Endothelial cell of umbilical vein (primary cell): ENCODE data around the gene GAL3ST3. TPM values are rescaled to one million over a fixed set of nuclear protein-coding genes. Genes with fewer than 3 reads are reported as not detected.

Experiments used
- BruUV-seq: library from RNA; stranded (reverse); fragments of 400-500 nt; replicated peaks from 2 replicates; lab custom pipeline; 2021; lab: Mats Ljungman, UMichigan
- CTCF ChIA-PET: fragments of 300-600, 350-600 bp; sonication (Branson Sonifier 250); formaldehyde crosslinking; loops from one replicate; lab custom pipeline; 2021; ENCODE audit warnings: antibody characterized with exemption, inconsistent platforms; lab: Charles Lee
- POLR2A ChIA-PET: fragments of 300-600, 350-600 bp; sonication (Branson Sonifier 250); formaldehyde crosslinking; loops from one replicate; lab custom pipeline; 2021; ENCODE audit warnings: antibody characterized with exemption, inconsistent platforms; lab: Charles Lee
- DNase-seq: peaks from one replicate; pipeline ENCODE4 v3.0.0-alpha.2; 2011; ENCODE audit warnings: low read depth, low spot score
- FAIRE-seq: peaks from 2 replicates; lab custom pipeline; 2011; peaks lifted over from hg19 to GRCh38; lab: Jason Lieb, UNC
- H2AFZ ChIP-seq: 2 replicates; pipeline ENCODE4 v1.6.0; 2012; ENCODE audit warnings: low read depth, low read length, control low read depth, inconsistent platforms
- H3K27ac ChIP-seq: 2 replicates; pipeline ENCODE4 v1.5.1; 2011; ENCODE audit warnings: low read depth, mild to moderate bottlenecking, control low read depth, low read length, moderate library complexity; ENCODE audit not compliant: insufficient read depth
- H3K27me3 ChIP-seq, 2 experiments: 2 replicates each; pipeline versions ENCODE4 v1.6.0 to v1.6.1; 2011; ENCODE audit warnings: low read length in 2 of 2, mixed read lengths in 1 of 2; ENCODE audit not compliant: control insufficient read depth in 2 of 2, insufficient read depth in 2 of 2
- H3K36me3 ChIP-seq, 2 experiments: 2 replicates in 1 of 2; 3 replicates in 1 of 2; pipeline ENCODE4 v1.5.1; 2011; ENCODE audit warnings: low read length in 2 of 2, mild to moderate bottlenecking in 1 of 2, moderate library complexity in 1 of 2; ENCODE audit not compliant: control insufficient read depth in 2 of 2, insufficient read depth in 2 of 2; ENCODE audit errors: extremely low read depth in 1 of 2
- H3K4me1 ChIP-seq: 3 replicates; pipeline ENCODE4 v1.5.1; 2011; ENCODE audit warnings: mild to moderate bottlenecking, low read length; ENCODE audit not compliant: control insufficient read depth, insufficient read depth; ENCODE audit errors: extremely low read depth
- H3K4me2 ChIP-seq: 2 replicates; pipeline ENCODE4 v1.6.1; 2011; ENCODE audit warnings: low read length, control low read depth, mixed read lengths; ENCODE audit not compliant: insufficient read depth
- H3K4me3 ChIP-seq, 3 experiments: fragments of 200-600 bp in 1 of 3; sonication (generic), shearing (Covaris generic) in 1 of 3; replicated peaks in 1 of 3; 2 replicates each; pipeline ENCODE4 v1.5.1; 2011 to 2016; ENCODE audit warnings: control low read depth in 3 of 3, low read length in 3 of 3, mild to moderate bottlenecking in 2 of 3, inconsistent platforms in 1 of 3, low read depth in 1 of 3, moderate library complexity in 1 of 3; ENCODE audit not compliant: insufficient read depth in 1 of 3
- H3K79me2 ChIP-seq: 2 replicates; pipeline ENCODE4 v1.6.0; 2012; ENCODE audit warnings: low read length, inconsistent platforms; ENCODE audit not compliant: control insufficient read depth, insufficient read depth
- H3K9ac ChIP-seq: replicated peaks from 2 replicates; pipeline ENCODE3; 2011; ENCODE audit warnings: low read length, control low read depth; ENCODE audit not compliant: insufficient read depth; ENCODE audit errors: extremely low read depth
- H3K9me1 ChIP-seq: replicated peaks from 3 replicates; pipeline ENCODE4 v1.6.0; 2011; ENCODE audit warnings: mild to moderate bottlenecking, low read length; ENCODE audit not compliant: control insufficient read depth, insufficient read depth; ENCODE audit errors: extremely low read depth
- H3K9me3 ChIP-seq: replicated peaks from 2 replicates; pipeline ENCODE4 v1.5.1; 2012; ENCODE audit warnings: low read length, inconsistent platforms; ENCODE audit not compliant: control insufficient read depth, insufficient read depth
- H4K20me1 ChIP-seq: replicated peaks from 2 replicates; pipeline ENCODE3; 2011; ENCODE audit warnings: mild to moderate bottlenecking, low read length; ENCODE audit not compliant: control insufficient read depth, insufficient read depth; ENCODE audit errors: extremely low read depth
- CTCF ChIP-seq, 2 donors: IDR thresholded peaks; 1 replicate in 1 of 2; 2 replicates in 1 of 2; pipeline ENCODE4 v1.5.1; 2011; ENCODE audit warnings: low read length in 2 of 2, mild to moderate bottlenecking in 2 of 2, moderate library complexity in 2 of 2, control low read depth in 1 of 2, inconsistent platforms in 1 of 2, low read depth in 1 of 2; ENCODE audit not compliant: insufficient read depth in 1 of 2; ENCODE audit errors: extremely low read depth in 1 of 2
- EZH2 ChIP-seq: IDR thresholded peaks from 2 replicates; pipeline ENCODE4 v1.6.1; 2012; ENCODE audit warnings: borderline replicate concordance, low read depth, mild to moderate bottlenecking, moderate library complexity, low read length, inconsistent platforms; ENCODE audit not compliant: severe bottlenecking
- FOS ChIP-seq: IDR thresholded peaks from 2 replicates; pipeline ENCODE4 v1.6.1; 2011; ENCODE audit warnings: mild to moderate bottlenecking, low read length, moderate library complexity, borderline replicate concordance; ENCODE audit not compliant: insufficient read depth
- GATA2 ChIP-seq: IDR thresholded peaks from 2 replicates; pipeline ENCODE4 v1.7.0; 2011; ENCODE audit warnings: low read depth, mild to moderate bottlenecking, moderate library complexity, mixed read lengths, low read length; ENCODE audit not compliant: insufficient read length, insufficient read depth
- JUN ChIP-seq: IDR thresholded peaks from 2 replicates; pipeline ENCODE4 v1.6.1; 2011; ENCODE audit warnings: borderline replicate concordance, low read depth; ENCODE audit not compliant: insufficient read length, insufficient read depth
- MYC ChIP-seq: IDR thresholded peaks from one replicate; pipeline ENCODE4 v1.6.1; 2011; ENCODE audit warnings: mild to moderate bottlenecking, low read depth, low read length
- POLR2A ChIP-seq: IDR thresholded peaks from 2 replicates; pipeline ENCODE4 v1.6.1; 2012; ENCODE audit warnings: low read depth, mild to moderate bottlenecking, control low read depth, low read length
- POLR2AphosphoS5 ChIP-seq: IDR thresholded peaks from 2 replicates; pipeline ENCODE4 v1.6.1; 2012; ENCODE audit warnings: low read depth, mild to moderate bottlenecking, control low read depth, low read length, moderate library complexity; ENCODE audit not compliant: insufficient read depth
- dilution Hi-C: fragments of 300-500 bp; cut with MboI; formaldehyde crosslinking; loops from one replicate; pipeline ENCODE4 v1.15.0; 2019; ENCODE audit warnings: low sequenced_read_pairs; ENCODE audit not compliant: extremely low pct_ligation_motif_present
- intact Hi-C: fragments of 100-400 bp; cut with micrococcal nuclease; formaldehyde crosslinking; loops from one replicate; pipeline ENCODE4 v1.10.0; 2022
- polyA plus RNA-seq, 4 experiments: library from polyadenylated mRNA; depleted of rRNA in 3 of 4; stranded (reverse) in 3 of 4; unstranded in 1 of 4; fragments of >200 nt; gene quantifications; 2 replicates each; pipeline versions ENCODE4 v1.2.1 to v1.2.3, GENCODE V29; 2011 to 2012; ENCODE audit warnings: missing spikeins in 1 of 4
- total RNA-seq: library from RNA; stranded (reverse); gene quantifications from 2 replicates; pipeline ENCODE4 v1.2.3, GENCODE V29; 2021
- TF ChIP-seq, protein P1 (sequence below): IDR thresholded peaks from 2 replicates; pipeline ENCODE4 v1.6.1; 2011; ENCODE audit not compliant: insufficient read depth, insufficient read length

The GAL3ST3 gene
- total and polyA plus RNA-seq, 2 donors (not counting 3 experiments of a cell fraction or from before 2014, with no cell fraction given), result 0.15 TPM; not detected in 1

- BruUV-seq, result no TSS peak
- H3K4me3 ChIP-seq, result no peak overlapping the region
- no peak overlapping the region for H3K4me2 ChIP-seq
- H3K9me1 ChIP-seq, result no peaks in the 10 kb centered on the region
- no peak for DNase-seq
- ChIA-PET CTCF (interaction anchor here (1.2 to 1.5 kb wide), 2 partner anchors 61 to 146 kb away, joined by 4 read pairs; no protein-coding TSS in a partner anchor), POLR2A (no interaction called here)
- intact Hi-C loops, result no loop called here
- TF ChIP-seq CTCF (IDR thresholded peaks at IDR 0.05; ENCODE audit: extremely low read depth in 1 of 2, insufficient read depth in 1 of 2, low read depth in 1 of 2, low read length in 2 of 2) (no peak), MYC (no peak), POLR2A (no peak), EZH2 (no peak), GATA2 (no peak), JUN (no peak), POLR2AphosphoS5 (no peak), FOS (no peak)
- TF ChIP-seq, protein P1, sequence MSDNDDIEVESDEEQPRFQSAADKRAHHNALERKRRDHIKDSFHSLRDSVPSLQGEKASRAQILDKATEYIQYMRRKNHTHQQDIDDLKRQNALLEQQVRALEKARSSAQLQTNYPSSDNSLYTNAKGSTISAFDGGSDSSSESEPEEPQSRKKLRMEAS, result no peak
- dilution Hi-C loops, result no loop called here
- H3K79me2 ChIP-seq, result peaks cover 43% of the 10 kb centered on the region
- H4K20me1 ChIP-seq, result peaks cover 2% of the 10 kb centered on the region
- no peak overlapping the region for H3K9ac ChIP-seq
- no peaks in the 10 kb centered on the region for H3K27me3 ChIP-seq
- FAIRE-seq, result no peak
- peaks cover 13% of the 10 kb centered on the region for H3K4me1 ChIP-seq
- no peak overlapping the region for H3K27ac ChIP-seq
- H3K9me3 ChIP-seq, result no peaks in the 10 kb centered on the region
- peaks cover 3 to 5% of the 10 kb centered on the region in 2 experiments for H3K36me3 ChIP-seq
- H2AFZ ChIP-seq, result no peak overlapping the region
Measured at GRCh38 chr11:66075273-66075672, 26.3 kb upstream of the GAL3ST3 start.
